Loucy (cell line): ENCODE data around the gene ATAD3C.
"Not testable (repeated sequence)": the region's sequence is repeated elsewhere in the genome, so short reads cannot be mapped to it uniquely, and the experiment has no call there.

Source experiments
- H2AFZ ChIP-seq: fragments of 200-600 bp; sonication (generic); 2 replicates; pipeline ENCODE4 v1.6.0; 2016; ENCODE audit warnings: antibody characterized with exemption, mild to moderate bottlenecking, low read length, moderate library complexity
- H3F3A ChIP-seq: fragments of 200-600 bp; 2 replicates; pipeline ENCODE4 v1.6.0; 2016; ENCODE audit warnings: antibody characterized with exemption, low read depth, mild to moderate bottlenecking
- H3K27me3 ChIP-seq: fragments of 200-600 bp; sonication (generic); 2 replicates; pipeline ENCODE4 v1.6.1; 2014; ENCODE audit warnings: low read length, mild to moderate bottlenecking; ENCODE audit not compliant: insufficient read depth, poor library complexity, severe bottlenecking
- H3K36me3 ChIP-seq: fragments of 200-600 bp; sonication (generic); 2 replicates; pipeline ENCODE4 v1.6.1; 2016; ENCODE audit warnings: low read length; ENCODE audit not compliant: insufficient read depth
- H3K4me1 ChIP-seq: fragments of 200-600 bp; sonication (generic); 2 replicates; pipeline ENCODE4 v1.5.1; 2014; ENCODE audit warnings: low read length, mild to moderate bottlenecking; ENCODE audit not compliant: insufficient read depth, poor library complexity, severe bottlenecking
- H3K4me2 ChIP-seq: fragments of 200-600 bp; sonication (generic); 2 replicates; pipeline ENCODE4 v1.6.0; 2014; ENCODE audit warnings: antibody characterized with exemption, low read length, low read depth, mild to moderate bottlenecking; ENCODE audit not compliant: poor library complexity, severe bottlenecking
- H3K4me3 ChIP-seq: fragments of 200-600 bp; sonication (generic); 2 replicates; pipeline ENCODE4 v1.5.1; 2014; ENCODE audit warnings: low read length, mild to moderate bottlenecking, mixed read lengths; ENCODE audit not compliant: poor library complexity, severe bottlenecking
- H3K79me2 ChIP-seq: fragments of 200-600 bp; sonication (generic); 2 replicates; pipeline ENCODE4 v1.6.1; 2014; ENCODE audit warnings: low read length; ENCODE audit not compliant: insufficient read depth
- H3K9ac ChIP-seq: fragments of 200-600 bp; sonication (generic); 2 replicates; pipeline ENCODE4 v1.6.0; 2014; ENCODE audit warnings: mild to moderate bottlenecking, low read depth, low read length, moderate library complexity; ENCODE audit not compliant: poor library complexity, severe bottlenecking
- H3K9me2 ChIP-seq: fragments of 200-600 bp; sonication (generic); replicated peaks from 2 replicates; pipeline ENCODE4 v1.6.1; 2016; ENCODE audit warnings: low read depth, low read length, mixed read lengths
- H3K9me3 ChIP-seq: fragments of 200-600 bp; sonication (generic); 2 replicates; pipeline ENCODE4 v1.6.1; 2014; ENCODE audit warnings: mild to moderate bottlenecking, antibody characterized with exemption, low read length, low read depth; ENCODE audit not compliant: insufficient read depth
- H4K20me1 ChIP-seq: fragments of 200-600 bp; sonication (generic); 2 replicates; pipeline ENCODE4 v1.6.0; 2014; ENCODE audit warnings: antibody characterized with exemption, low read length, mild to moderate bottlenecking; ENCODE audit not compliant: insufficient read depth, poor library complexity, severe bottlenecking
- EZH2phosphoT487 ChIP-seq: fragments of 200-600 bp; IDR thresholded peaks from 2 replicates; pipeline ENCODE4 v1.6.1; 2018; ENCODE audit warnings: antibody characterized with exemption, mild to moderate bottlenecking, moderate library complexity, borderline replicate concordance
- TF ChIP-seq, protein P1 (sequence below): fragments of 200-600 bp; sonication (generic); conservative IDR thresholded peaks from 2 replicates; pipeline ENCODE4 v1.5.1; 2014; ENCODE audit warnings: mild to moderate bottlenecking, antibody characterized with exemption, low read length

ATAD3C gene

DNA sequence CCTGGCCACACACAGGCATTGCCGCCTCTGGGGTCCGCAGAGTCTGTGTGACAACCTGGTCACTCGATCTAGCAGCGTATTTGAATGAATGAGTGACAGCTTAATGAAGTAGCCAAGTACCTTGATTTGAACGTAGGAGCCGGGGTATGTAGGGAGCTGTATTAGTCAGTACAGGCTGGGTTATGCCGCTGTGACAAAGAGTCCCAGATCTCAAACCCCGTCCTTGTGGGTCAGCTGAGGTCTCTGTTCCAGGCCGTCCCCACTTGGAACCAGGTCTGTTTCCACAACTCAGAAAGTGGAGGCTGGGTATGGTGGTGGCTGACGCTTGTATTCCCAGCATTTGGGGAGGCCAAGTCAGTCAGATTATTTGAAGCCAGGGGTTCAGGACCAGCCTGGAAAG, 42.1 kb downstream of the ATAD3C start:
- H3K9ac ChIP-seq: no peak overlapping the region
- H3K4me1 ChIP-seq: no peaks in the 10 kb centered on the region
- no peaks in the 10 kb centered on the region for H3F3A ChIP-seq
- H3K27me3 ChIP-seq: no peaks in the 10 kb centered on the region
- H3K79me2 ChIP-seq: no peaks in the 10 kb centered on the region
- no peak overlapping the region for H2AFZ ChIP-seq
- no peak for TF ChIP-seq EZH2phosphoT487
- TF ChIP-seq, protein P1, sequence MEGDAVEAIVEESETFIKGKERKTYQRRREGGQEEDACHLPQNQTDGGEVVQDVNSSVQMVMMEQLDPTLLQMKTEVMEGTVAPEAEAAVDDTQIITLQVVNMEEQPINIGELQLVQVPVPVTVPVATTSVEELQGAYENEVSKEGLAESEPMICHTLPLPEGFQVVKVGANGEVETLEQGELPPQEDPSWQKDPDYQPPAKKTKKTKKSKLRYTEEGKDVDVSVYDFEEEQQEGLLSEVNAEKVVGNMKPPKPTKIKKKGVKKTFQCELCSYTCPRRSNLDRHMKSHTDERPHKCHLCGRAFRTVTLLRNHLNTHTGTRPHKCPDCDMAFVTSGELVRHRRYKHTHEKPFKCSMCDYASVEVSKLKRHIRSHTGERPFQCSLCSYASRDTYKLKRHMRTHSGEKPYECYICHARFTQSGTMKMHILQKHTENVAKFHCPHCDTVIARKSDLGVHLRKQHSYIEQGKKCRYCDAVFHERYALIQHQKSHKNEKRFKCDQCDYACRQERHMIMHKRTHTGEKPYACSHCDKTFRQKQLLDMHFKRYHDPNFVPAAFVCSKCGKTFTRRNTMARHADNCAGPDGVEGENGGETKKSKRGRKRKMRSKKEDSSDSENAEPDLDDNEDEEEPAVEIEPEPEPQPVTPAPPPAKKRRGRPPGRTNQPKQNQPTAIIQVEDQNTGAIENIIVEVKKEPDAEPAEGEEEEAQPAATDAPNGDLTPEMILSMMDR: no peak
- no peaks in the 10 kb centered on the region for H4K20me1 ChIP-seq
- H3K36me3 ChIP-seq: peaks cover 6% of the 10 kb centered on the region; the same call in 1 of the 2 replicates
- H3K4me3 ChIP-seq: no peak overlapping the region
- no peaks in the 10 kb centered on the region for H3K9me3 ChIP-seq
- no peak overlapping the region for H3K4me2 ChIP-seq
- no peaks in the 10 kb centered on the region for H3K9me2 ChIP-seq

DNA sequence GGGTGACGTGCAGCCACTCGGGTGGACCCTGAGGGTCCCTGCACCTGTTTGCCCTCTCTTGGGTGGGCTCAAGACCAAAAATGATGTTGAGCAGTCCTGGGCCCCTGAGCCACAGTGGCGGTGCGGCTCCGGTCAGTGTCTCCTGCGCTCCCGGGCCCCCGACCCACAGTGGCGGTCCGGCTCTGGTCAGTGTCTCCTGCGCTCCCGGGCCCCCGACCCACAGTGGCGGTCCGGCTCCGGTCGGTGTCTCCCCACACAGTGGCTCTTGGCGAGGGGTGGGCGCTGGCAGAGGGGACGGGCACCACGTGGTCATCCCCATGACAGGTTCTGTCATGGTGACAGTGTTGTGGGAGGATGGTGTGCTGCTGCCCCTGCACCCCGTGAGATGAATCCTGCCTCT, 44.8 kb downstream of the ATAD3C start:
- H4K20me1 ChIP-seq, H3K4me3 ChIP-seq, H3K4me2 ChIP-seq, H3K9me2 ChIP-seq, H3K27me3 ChIP-seq, H3K36me3 ChIP-seq, H3K9me3 ChIP-seq, H2AFZ ChIP-seq, H3K9ac ChIP-seq, H3F3A ChIP-seq, H3K4me1 ChIP-seq, H3K79me2 ChIP-seq: not testable (repeated sequence)

DNA sequence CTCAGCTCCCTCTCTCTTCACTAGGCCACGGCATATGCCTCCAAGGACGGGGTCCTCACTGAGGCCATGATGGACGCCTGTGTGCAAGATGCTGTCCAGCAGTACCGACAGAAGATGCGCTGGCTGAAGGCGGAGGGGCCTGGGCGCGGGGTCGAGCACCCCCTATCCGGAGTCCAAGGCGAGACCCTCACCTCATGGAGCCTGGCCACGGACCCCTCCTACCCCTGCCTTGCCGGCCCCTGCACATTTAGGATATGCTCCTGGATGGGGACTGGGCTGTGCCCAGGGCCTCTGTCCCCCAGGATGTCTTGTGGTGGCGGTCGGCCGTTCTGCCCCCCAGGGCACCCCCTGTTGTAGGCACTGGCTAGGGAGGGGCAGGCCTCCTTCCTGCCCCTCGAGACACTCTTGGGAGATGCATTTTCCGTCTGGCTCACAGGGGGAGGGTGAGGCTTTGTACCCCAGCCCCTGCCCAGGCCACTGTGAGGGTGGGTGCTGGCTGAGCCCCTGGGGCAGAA, 46.0 kb downstream of the ATAD3C start:
- not testable (repeated sequence) for H4K20me1 ChIP-seq, H3K9ac ChIP-seq, H3K79me2 ChIP-seq, H3K36me3 ChIP-seq, H3K9me2 ChIP-seq, H3K27me3 ChIP-seq, H3K4me3 ChIP-seq, H2AFZ ChIP-seq, H3K9me3 ChIP-seq, H3K4me1 ChIP-seq, H3F3A ChIP-seq, H3K4me2 ChIP-seq

DNA sequence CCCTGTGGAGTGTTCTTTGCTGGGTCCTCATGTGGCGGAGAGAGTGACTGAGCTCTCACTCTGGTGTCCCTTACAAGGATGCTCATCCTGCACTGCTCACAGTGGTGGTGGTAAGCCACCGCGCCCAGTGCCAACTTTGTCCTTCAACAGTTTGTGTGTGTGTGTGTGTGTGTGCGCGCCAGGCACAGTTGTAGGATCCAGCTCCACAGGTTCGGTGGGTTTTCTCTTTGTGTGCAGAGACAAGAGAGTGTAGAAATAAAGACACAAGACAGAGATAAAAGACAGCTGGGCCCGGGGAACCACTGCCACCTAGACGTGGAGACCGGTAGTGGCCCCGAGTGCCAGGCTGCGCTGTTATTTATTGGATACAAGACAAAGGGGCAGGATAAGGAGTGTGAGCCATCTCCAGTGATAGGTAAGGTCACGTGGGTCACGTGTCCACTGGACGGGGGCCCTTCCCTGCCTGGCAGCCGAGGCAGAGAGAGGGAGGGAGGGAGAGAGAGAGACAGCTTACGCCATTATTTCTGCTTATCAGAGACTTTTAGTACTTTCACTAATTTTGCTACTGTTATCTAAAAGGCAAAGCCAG, 55.4 kb downstream of the ATAD3C start:
- H3K9me2 ChIP-seq, H3K36me3 ChIP-seq, H3F3A ChIP-seq, H3K27me3 ChIP-seq, H4K20me1 ChIP-seq, H3K9me3 ChIP-seq, H3K79me2 ChIP-seq, H3K4me1 ChIP-seq: not testable (repeated sequence)
- Histone ChIP-seq H3K4me3 (peak overlapping the region; percentile 66), H2AFZ (peak overlapping the region; percentile 94), H3K9ac (peak overlapping the region; percentile 43), H3K4me2 (peak overlapping the region; percentile 69)
- TF ChIP-seq, protein P1: peak; percentile 66

DNA sequence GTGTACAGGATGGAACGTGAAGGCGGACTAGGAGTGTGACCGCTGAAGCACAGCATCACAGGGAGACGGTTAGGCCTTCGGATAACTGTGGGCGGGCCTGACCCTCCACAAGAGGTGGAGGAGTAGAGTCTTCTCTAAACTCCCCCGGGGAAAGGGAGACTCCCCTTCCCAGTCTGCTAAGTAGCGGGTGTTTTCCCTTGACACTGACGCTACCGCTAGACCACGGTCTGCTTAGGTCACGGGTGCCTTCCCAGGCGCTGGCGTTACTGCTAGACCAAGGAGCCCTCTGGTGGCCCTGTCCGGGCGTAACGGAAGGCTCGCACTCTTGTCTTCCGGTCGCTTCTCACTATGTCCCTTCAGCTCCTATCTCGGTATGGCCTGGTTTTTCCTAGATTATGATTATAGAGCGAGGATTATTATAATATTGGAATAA, 55.9 kb downstream of the ATAD3C start:
- H3K79me2 ChIP-seq, H3K4me1 ChIP-seq, H3K27me3 ChIP-seq, H3F3A ChIP-seq, H3K36me3 ChIP-seq, H3K9me3 ChIP-seq, H3K9me2 ChIP-seq, H4K20me1 ChIP-seq: not testable (repeated sequence)
- H3K4me2 ChIP-seq: peak overlapping the region; percentile 69
- peak overlapping the region; percentile 94 for H2AFZ ChIP-seq
- peak overlapping the region; percentile 66 for H3K4me3 ChIP-seq
- peak overlapping the region; percentile 57 for H3K9ac ChIP-seq

DNA sequence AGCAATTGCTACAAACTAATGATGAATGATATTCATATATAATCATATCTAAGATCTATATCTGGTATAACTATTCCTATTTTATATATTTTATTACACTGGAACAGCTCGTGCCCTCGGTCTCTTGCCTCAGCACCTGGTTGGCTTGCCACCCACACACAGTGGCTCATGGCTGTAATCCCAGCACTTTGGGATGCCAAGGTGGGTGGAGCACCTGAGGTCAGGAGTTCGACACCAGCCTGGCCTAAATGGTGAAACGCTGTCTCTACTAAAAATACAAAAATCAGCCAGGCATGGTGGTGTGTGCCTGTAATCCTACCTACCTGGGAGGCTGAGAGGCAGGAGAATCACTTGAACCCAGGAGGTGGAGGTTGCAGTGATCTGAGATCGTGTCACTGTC, 56.3 kb downstream of the ATAD3C start:
- H3K79me2 ChIP-seq, H3K36me3 ChIP-seq, H4K20me1 ChIP-seq, H3K9me2 ChIP-seq, H3K9me3 ChIP-seq, H3K27me3 ChIP-seq, H3F3A ChIP-seq, H3K4me1 ChIP-seq: not testable (repeated sequence)
- Histone ChIP-seq H3K4me2 (peak overlapping the region; percentile 69), H2AFZ (peak overlapping the region; percentile 49; the same call in 1 of the 2 replicates), H3K9ac (peak overlapping the region; percentile 57), H3K4me3 (peak overlapping the region; percentile 66)
